ENCODE data around the gene ZNF672.

ZNF672 gene

DNA sequence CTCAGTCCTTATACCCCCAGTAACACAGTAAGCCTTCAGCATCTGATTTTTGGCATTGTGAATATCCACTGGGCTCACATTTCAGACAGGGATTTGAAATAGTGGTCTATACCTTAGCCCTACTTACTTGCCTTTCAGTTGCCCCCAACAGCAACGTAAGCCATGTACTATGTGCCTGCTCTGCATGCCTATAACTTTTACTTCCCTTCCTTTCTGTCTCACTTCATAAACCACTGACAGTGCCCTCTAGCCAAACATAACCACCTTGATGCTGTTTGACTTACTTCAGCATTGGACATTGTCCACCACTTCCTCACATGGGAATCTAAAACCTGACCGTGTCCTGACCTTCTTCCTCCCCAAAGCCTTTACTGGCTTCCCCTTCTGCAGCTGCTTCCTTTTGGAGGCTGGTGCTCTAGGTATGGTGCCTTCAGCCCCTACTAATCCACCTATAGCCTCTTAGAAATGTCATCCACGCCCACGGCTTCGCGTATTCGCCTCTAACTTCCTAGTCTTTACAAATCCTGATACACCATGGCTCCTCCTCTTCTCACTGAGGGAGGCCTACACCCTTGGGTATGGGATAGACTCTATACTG, 3.6 kb upstream of the ZNF672 start:
- DNase-seq (ENCODE audit: low read depth in 2 of 2) = no peak

DNA sequence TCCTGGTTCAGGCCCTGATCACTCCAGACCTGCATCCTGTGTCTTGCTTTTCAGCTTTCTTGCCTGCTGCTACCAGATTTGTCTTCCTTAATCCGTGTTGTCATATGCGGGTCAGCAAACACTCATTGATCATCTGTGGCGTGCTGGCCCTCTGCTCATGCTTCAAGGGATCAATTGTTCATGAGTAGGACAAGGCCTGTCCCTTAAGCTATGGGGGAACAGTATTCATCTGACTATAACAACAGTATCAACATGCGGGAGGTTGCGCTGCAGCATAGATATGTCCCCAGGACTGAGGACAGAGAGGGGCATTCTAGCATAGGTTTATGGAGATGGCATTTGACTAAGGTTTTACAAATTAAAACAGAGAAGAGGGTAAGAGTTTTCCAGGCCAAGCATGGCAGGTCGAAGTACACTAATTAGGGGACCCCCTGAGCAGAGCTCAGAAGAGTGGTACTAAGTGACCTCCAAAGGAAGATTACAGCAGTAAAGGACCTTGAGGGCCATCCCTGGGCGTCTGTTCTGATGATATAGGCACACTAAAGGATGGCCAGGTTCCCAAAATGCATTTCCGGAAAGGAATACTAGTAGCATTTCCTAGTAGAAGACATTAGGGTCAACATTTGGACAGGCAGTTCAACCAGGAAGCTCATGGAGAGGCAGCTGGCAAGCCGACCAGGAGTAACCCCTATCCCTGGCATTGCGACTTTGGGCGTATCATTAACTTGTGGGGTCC, 811 bp upstream of the ZNF672 start:
- no peak for DNase-seq (ENCODE audit: low read depth in 2 of 2)

DNA sequence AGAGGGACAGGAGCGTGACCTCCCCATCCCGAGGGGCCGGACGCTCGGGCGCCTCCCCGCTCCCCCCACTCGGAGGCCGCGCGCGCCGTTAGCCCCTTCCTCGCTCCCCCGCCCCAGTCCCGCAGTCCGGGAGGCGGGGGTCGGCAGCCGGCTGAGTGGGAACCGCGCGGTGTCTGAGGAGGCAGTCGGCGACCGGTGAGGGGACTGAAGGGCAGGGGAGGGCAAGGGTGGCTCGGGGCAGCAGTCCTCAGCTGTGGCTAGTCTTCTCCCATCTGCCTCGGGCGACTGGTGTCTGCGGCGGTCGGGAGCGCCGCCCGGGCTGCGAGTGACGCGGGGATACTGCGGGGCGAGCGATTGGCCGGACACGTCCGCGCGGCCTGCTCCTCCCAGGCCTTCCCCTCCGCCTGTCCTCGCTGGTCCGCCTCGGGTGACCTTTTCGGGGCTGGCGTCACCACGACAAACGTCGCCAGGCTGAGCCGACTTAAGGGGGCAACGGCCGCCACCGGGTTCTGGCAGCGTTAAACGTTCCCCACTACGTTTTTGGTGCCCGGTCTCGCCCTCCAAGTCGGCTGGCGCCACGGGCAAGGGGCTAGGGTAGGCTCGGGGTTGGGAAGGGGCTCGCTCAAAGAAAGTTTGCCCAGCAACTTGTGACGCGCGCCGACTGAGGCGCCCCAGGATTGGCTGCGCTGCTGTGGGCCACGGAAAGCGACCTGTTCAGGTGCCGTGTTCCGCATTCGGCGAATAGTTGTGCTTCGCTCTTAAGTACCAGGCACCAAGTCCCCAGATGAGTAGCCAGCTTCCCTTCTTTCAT, 538 bp downstream of the ZNF672 start:
- DNase-seq (ENCODE audit: low read depth in 2 of 2) = peak; percentile 72

DNA sequence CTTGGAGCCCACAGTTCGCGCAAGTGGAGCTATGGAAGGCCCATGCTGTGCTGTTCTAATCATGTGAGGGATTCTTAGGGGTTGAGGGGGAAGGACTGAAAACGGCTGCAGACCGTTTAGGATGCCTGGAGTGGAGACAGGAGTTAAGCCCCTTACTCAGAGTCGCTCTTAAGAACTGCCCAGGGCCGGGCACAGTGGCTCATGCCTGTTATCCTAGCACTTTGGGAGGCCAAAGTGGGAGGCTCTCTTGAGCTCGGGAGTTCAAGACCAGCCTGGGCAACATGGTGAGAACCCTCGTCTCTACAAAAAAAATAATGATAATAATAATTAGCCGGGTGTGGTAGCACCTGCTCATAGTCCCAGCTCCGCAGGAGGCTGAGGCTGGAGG, 1.1 kb downstream of the ZNF672 start:
- DNase-seq (ENCODE audit: low read depth in 2 of 2) = no peak

DNA sequence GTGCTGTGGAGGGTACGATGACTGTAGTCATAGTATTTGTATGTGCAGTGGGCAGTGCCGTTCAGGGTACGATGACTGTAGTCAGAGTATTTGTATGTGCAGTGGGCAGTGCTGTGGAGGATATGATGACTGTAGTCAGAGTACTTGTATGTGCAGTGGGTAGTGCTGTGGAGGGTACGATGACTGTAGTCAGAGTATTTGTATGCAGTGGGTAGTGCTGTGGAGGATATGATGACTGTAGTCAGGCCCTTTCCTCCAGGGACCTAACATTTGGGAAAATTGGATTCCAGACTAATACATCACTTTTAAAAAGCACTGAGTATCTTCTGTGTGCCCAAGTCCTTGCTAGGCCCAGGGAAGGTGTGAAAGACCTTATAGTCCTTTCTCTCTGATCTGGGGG, 2.9 kb downstream of the ZNF672 start:
- no peak for DNase-seq (ENCODE audit: low read depth in 2 of 2)

DNA sequence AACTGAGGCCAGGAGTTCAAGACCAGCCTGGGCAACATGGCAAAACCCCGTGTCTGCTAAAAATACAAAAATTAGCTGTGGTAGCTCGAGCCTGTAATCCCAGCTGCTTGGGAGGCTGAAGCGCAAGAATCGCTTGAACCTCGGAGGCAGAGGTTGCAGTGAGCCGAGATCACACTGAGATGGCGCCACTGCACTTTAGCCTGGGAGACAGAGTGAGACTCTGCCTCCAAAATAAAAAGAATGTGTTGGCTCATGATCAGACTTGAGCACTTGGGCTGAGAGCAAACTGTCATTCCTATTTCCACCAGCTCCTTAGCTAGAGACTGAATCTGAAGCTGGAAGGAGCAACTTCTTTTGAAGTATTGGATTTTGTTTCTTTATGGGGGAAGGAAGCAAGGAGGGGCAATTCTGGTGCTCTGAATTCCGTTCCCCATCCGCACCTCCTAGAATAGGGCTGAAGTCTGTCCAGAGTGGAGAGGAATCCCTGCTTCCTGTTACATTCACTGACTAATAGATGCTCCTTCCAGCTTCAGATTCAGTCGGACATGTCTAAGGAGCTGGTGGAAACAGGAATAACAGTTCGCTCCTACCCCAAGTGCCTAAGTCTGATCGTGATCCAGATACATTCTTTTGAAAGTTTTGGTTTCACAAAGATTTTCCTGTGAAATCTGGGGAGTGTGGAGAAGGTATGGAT, 3.8 kb downstream of the ZNF672 start:
- no peak for DNase-seq (ENCODE audit: low read depth in 2 of 2)

DNA sequence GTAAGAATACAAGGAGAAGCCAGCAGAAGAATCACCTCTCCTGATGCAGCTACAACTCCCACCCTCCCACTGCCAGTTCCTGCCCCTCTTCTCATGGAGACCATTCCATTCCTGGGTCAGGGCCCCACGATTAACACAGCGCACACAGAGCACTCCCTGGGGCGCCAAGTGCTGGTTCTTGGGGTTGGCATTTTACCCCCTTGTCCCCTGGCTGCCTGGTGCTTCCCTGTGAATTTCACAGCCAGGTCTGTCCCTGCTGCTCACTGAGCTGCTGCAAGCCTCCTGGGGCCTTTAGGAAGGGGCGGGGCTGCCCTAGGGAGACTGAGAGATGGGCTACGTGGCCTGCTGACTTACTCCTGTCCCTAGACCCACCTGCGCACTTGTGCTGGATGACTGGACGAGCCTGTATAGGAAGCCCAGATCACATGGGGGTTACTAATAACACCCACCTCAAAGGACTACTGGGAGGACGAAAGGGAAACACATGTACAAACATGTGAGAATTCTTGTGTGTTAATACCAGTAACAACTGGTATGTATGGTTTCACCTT, 4.8 kb downstream of the ZNF672 start:
- no peak for DNase-seq (ENCODE audit: low read depth in 2 of 2)

DNA sequence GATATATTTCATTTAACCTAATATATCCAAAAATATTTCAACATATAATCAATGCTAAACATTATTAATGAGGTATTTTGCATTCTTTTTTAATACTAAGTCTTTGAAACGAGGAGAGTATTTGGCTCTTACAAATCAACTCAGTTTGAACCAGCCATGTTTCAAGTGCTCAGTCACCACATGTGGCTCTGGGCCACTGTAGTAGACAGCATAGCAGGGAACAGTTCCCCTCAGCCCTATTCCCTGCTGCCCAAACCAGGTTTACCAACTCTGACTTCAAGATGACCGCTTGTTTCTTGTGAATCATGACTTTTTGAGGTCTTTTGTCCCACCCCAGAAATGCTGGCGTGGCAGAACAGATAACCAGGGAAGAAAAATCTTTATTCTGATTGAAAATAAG, 5.7 kb downstream of the ZNF672 start:
- DNase-seq (ENCODE audit: low read depth in 2 of 2) = no peak

DNA sequence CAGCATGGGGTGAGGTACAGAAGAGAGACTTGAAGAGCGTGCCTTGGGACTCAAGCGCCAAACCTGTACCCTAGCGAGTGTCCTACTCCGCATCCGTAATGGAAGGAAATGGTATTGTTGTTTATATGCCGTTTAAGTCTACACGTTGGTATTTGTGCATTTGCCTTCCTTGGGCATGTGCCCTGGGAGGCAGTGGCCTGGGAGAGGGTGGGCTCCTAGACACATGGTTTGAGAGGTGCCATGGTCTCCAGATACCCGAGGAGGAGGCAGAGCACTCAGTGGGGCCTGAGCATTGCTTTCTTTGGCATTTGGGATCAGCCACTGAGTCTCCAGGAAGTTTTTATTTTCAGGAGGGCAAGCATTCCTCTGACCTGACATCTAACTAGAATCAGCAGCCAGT, 6.5 kb downstream of the ZNF672 start:
- DNase-seq (ENCODE audit: low read depth in 2 of 2) = no peak

DNA sequence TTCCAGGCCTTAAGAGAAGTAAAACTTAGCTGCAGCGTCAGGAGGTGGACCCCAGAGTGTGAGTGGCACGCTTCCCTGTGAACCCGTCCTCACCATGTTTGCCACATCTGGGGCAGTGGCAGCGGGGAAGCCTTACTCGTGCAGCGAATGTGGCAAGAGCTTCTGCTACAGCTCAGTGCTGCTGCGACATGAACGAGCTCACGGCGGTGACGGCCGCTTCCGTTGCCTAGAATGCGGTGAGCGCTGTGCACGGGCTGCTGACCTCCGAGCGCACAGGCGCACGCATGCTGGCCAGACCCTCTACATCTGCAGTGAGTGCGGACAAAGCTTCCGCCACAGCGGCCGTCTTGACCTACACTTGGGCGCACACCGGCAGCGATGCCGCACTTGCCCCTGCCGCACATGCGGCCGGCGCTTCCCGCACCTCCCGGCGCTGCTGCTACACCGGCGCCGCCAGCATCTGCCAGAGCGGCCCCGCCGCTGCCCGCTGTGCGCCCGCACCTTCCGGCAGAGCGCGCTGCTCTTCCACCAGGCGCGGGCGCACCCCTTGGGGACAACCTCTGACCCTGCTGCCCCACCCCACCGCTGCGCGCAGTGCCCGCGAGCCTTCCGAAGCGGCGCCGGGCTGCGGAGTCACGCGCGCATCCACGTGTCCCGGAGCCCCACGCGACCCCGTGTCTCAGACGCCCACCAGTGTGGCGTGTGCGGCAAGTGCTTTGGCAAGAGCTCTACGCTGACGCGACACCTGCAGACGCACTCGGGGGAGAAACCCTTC, 9.3 kb downstream of the ZNF672 start:
- DNase-seq (ENCODE audit: low read depth in 2 of 2) = no peak

DNA sequence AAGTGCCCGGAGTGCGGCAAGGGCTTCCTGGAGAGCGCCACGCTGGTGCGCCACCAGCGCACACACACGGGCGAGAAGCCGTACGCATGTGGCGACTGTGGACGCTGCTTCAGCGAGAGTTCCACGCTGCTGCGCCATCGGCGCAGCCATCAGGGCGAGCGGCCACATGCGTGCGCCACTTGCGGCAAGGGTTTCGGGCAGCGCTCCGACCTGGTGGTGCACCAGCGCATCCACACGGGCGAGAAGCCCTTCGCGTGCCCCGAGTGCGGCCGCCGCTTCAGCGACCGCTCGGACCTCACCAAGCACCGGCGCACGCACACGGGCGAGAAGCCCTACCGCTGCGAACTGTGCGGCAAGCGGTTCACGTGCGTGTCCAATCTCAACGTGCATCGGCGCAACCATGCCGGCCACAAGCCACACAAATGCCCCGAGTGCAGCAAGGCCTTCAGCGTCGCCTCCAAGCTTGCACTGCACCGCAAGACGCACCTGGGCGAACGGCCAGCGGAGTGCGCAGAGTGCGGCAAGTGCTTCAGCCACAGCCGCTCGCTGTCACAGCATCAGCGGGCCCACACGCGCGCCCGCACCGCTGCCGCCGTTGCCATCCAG, 10.0 kb downstream of the ZNF672 start:
- DNase-seq (ENCODE audit: low read depth in 2 of 2) = no peak

DNA sequence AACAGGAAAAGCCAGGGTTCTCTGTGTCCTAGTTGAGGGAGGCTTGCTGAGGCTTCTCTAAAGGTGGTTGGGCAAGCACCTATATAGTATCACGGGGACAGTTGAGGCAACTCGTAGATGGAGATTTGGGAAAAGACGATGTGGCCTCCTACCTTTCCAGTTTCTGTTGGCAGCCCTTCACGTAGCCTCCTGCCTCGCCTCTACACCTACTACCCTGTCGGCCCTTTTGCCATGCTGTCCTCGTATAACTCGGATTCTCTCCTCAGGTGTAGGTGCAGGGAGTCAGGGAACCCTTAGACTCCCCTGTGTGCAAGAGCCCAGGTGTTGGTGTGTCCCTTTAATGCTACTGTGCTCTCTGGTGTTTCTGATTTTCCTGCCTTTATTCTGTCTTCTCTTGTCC, 10.6 kb downstream of the ZNF672 start:
- DNase-seq (ENCODE audit: low read depth in 2 of 2) = no peak

DNA sequence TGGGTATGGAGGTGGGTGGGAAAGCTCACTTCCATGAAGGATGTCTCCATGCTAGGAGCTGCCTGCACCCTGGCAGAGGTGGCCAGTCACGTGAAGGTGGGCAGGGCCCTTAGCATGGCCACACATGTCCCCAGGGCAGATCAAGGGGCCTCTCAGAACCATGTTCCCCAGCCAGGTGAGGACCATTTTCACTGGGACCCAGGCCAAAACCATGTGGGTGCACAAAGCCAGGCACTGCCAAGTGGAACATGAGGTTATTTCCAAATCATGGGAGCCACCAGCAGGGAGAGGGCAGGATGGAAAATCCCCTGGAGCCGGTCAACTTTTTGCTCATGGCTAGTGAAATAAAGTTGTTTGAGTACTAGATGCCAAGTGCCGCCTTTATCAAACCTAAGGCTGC, 11.1 kb downstream of the ZNF672 start:
- DNase-seq (ENCODE audit: low read depth in 2 of 2) = no peak

DNA sequence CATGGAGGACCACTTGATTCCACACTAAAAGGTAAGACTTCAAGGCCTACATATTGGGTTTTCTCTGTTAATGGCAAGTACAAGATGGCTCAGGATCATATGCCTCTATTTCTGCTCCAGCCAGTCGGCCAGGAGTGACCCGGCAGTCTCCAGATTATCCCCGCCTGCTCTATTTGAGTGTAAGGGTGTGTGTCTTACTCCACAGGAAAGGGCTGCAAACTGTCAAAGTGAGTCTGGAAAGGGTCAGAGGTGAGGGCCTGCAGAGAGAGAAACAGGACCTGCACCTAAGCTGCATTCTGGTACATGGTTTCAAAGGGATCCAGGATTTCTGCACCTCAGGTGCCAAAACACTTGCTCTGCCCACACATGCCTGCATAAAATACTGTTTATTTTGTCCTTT, 11.6 kb downstream of the ZNF672 start:
- DNase-seq (ENCODE audit: low read depth in 2 of 2) = no peak

DNA sequence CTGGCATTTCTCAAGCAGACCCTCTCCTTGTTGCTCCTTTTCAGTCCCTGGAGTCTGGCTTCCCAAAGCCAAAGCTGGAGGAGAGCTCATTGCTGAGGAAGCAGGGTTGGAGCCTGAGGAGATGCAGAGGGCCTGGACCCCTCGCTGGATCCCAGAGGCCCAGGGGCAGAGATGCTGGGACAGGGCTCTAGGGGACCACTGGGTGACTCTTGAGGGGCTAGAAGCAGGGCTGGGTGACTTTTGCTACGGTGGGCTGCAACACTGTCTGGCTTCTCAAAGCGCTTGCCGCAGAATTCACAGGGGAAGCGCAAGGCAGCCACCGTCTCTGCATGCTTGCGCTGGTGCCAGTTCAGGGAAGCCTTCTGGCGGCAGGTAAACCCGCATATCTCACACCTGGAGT, 12.1 kb downstream of the ZNF672 start:
- DNase-seq (ENCODE audit: low read depth in 2 of 2) = no peak

DNA sequence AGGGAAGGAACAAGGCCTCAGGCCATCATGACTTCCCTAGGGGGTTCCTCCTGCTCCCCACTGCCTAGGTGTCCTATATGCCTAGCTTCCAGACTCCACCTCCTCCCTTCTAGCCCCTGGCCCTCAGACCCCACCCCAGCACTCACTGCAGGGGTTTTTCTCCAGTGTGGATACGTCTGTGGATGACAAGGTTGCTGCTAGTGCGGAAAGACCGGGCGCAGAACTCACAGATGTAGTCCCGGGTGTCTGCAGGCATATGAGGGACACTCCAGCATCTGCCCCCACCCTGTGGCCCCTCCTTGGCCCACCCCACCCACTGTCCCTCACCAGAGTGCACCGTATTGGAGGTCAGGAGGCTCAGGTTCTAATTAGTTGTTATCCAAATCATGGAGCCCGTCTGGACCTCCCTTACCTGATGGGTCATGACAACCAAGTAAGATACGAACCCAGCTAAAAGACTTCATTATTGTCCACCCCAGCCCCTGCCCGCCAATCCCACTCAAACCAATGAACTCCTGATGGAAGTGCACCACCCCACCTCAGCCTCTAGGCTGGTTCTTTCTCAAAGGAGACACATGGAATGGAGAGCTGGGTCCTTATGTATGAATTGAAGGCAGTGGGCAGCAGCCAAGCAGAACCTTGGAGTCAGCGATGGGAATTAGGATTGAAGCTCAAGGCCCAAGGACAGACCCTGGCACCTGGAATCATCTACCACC, 12.7 kb downstream of the ZNF672 start:
- no peak for DNase-seq (ENCODE audit: low read depth in 2 of 2)

DNA sequence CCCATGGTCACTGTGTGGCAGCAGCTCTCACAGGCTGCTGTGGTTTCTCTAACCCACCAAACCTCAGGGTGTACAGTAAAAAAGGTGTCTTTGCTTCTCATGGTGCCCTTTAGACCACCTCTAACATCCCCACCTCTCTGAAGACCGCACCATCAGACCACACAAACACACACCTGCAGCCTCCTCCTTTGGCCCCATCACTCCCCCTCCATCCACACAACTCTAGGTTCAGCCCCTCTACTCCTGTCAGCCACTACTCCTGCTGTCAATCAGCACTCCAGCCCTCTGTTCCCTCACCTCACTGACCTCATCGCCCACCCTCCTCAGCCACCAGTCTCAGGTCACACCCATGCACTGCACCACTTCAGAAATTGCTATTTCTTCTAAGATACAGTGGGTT, 13.4 kb downstream of the ZNF672 start:
- no peak for DNase-seq (ENCODE audit: low read depth in 2 of 2)

DNA sequence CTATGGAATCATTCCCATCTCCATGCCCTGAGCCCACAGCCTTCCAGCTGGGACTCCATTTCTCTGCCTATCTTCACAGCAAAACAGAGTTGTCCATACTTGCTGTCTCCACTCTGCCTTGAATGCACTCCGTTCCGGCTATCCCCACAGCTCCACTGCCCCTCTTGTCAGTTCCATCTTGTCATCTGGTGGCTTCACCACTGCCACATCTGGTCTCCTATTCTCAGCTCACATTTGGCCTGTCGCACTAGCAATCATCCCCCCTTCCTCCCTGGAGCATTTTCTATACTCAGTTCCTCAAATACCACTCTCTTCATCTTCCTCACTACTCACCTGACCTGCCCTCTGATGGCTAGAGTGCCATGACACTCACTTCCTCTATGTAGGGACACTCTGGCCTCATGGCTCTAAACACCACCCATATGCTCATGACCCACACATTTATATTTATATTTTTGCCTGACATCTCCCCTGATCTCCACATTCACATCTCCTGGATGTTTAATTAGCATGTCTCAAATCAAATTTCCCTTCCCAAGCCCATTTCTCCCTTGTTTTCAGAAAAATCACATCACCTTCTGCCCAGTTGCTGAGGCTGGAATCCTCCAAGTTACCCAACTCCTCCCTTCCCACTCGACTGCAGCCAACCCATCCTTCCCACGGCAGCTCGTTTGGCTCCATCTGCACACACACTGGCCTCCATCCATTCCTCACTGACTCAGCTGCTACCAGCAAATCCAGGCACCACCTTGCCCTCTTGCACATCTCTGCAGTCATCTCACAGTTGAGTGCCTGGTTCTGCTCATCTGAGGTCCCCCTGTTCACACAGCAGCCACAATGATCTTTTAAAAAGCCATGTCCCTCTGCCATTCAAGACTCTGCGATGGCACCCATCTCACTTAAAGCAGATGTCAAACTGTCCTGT, 14.7 kb downstream of the ZNF672 start:
- no peak for DNase-seq (ENCODE audit: low read depth in 2 of 2)
